Aorta (tissue), 4 donors: Measurements from ENCODE around the gene APOBEC4. TPM values are rescaled to one million over a fixed set of nuclear protein-coding genes. Genes with fewer than 3 reads are reported as not detected.

ENCODE experiments used
- polyA plus RNA-seq, 2 donors: library from polyadenylated mRNA; stranded (reverse); fragments of 200-250 nt; gene quantifications; one replicate each; pipeline ENCODE4 v1.2.3, GENCODE V29; 2013
- total RNA-seq, 2 donors: library from RNA; stranded (reverse); fragmentation: NEBNext Ultra II Directional; extraction: Animal tissue kit (Norgen Biotek cat#: 25700); gene quantifications; one replicate each; pipeline ENCODE4 v1.2.1, GENCODE V29; 2021
- donor health status: healthy with polysubstance abuse.
- donor health status: Bipolar disorder and iron deficiency.
- donor health status: DM: no; HTN: no; CAD: no.
- donor health status: DM: yes; HTN: yes; CAD: no.

Gene APOBEC4
- total and polyA plus RNA-seq, 4 donors = not detected

Other genes starting within 250 kb of the APOBEC4 start
- gene NMNAT2, start 234.9 kb downstream of the APOBEC4 start, total RNA-seq = 1 to 10 TPM; 1.3 to 2.8 TPM
- gene NMNAT2, start 234.9 kb downstream of the APOBEC4 start, polyA plus RNA-seq = under 1 TPM in 1 of 2 donors, not detected in 1; 0.25 TPM
- gene SMG7, start 180.8 kb downstream of the APOBEC4 start, total RNA-seq = 10 to 100 TPM; 31.0 to 51.0 TPM
- 10 to 100 TPM in 1 of 2 donors, 1 to 10 TPM in 1; 7.4 to 17.1 TPM for gene SMG7, start 180.8 kb downstream of the APOBEC4 start, polyA plus RNA-seq
- 10 to 100 TPM; 17.0 to 28.0 TPM for gene NCF2, start 62.9 kb downstream of the APOBEC4 start, total RNA-seq
- gene NCF2, start 62.9 kb downstream of the APOBEC4 start, polyA plus RNA-seq = 10 to 100 TPM in 1 of 2 donors, 1 to 10 TPM in 1; 2.2 to 19.8 TPM
- 100 to 1,000 TPM; 115 to 131 TPM for gene ARPC5, start 17.5 kb downstream of the APOBEC4 start, total RNA-seq
- 100 to 1,000 TPM in 1 of 2 donors, 10 to 100 TPM in 1; 90.6 to 162 TPM for gene ARPC5, start 17.5 kb downstream of the APOBEC4 start, polyA plus RNA-seq
- 10 to 100 TPM; 24.0 to 51.6 TPM for gene RGL1, start 151.8 kb upstream of the APOBEC4 start, total RNA-seq
- gene RGL1, start 151.8 kb upstream of the APOBEC4 start, polyA plus RNA-seq = 1 to 10 TPM; 7.0 to 8.8 TPM